NOMO-1 (cell line): ENCODE data around the gene CHEK2.
"Not testable (repeated sequence)": the region's sequence is repeated elsewhere in the genome, so short reads cannot be mapped to it uniquely, and the experiment has no call there.

Experiments
- DNase-seq, 2 experiments: peaks; one replicate each; lab custom pipeline; 2025; ENCODE audit not compliant: unreplicated experiment in 2 of 2; lab: John Stamatoyannopoulos, UW

The CHEK2 gene

DNA sequence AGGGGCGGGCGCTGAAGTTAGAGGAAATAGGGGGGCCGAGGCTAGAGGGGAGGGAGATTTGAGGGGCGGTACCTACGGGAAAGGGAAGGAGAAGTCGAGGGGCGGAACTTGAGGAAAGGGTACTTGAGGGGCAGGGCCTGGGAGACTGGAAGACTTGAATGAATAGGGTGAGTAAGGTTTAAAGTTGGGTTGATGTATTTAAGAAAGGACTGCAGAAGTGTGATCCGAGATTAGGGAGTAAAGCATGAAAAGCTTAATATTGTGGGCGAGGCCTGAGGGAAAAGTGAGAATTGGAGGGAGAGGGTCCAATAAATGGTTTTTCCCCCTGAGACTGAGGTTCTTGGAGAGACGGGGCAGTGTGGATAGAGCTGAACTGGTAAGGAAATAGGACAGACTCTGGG, 942 bp upstream of the CHEK2 start:
- DNase-seq: peak in 1 of 2 experiments; percentile 95

DNA sequence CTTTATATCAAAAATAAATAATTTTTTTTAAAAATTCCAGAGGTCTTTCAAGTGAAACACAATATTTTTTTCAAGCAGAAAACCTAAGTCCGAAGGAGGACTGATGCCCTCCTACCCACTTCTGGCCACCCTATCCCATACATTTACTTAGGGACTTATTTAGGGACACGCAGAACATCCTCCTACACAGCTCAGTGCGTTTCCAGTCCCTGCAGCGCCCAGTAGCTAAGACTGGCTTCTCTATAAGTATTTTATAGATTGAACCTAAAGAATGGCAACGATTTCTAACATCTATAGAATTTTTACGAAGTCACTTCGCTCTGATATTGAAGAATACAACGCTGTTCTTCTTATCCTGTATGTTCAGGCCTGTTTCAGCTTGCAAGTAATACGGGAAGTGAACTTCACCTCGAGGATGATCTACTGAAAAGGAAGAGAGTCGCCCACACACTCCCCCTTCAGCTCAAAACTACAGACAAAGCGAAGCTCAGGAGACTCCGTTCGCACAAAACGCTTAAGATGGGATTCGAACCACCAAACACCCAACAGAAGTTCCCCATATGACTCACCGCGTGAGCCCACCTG, 328 bp downstream of the CHEK2 start:
- no peak for DNase-seq

DNA sequence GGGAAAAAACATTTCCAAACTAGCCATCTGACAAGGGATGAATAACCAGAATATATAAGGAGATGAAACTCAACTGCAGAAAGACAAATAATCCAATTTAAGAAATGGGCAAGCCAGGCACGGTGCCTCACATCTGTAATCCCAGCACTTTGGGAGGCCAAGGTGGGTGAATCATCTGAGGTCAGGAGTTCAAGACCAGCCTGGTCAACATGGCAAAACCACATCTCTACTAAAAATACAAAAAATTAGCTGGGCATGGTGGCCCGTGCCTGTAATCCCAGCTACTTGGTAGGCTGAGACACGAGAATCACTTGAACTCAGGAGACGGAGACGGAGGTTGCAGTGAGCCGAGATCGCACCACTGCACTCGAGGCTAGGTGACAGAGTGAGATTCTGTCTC, 2.7 kb downstream of the CHEK2 start:
- not testable (repeated sequence) for DNase-seq

DNA sequence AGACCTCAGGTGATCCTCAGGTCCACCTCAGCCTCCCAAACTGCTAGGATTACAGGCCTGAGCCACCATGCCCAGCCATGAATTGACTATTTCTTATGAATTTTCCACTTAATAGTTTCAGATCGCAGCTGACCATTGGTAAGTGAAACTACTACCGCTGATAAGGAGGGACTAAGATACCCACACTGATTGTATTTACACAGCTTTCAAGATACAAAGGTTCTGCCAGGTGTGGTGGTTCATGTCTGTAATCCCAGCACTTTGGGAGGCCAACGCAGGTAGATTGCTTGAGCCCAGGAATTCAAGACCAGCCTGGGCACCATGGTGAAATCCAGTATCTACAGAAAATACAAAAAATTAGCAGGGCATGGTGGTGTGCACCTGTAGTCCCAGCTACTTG, 3.9 kb downstream of the CHEK2 start:
- no peak for DNase-seq

DNA sequence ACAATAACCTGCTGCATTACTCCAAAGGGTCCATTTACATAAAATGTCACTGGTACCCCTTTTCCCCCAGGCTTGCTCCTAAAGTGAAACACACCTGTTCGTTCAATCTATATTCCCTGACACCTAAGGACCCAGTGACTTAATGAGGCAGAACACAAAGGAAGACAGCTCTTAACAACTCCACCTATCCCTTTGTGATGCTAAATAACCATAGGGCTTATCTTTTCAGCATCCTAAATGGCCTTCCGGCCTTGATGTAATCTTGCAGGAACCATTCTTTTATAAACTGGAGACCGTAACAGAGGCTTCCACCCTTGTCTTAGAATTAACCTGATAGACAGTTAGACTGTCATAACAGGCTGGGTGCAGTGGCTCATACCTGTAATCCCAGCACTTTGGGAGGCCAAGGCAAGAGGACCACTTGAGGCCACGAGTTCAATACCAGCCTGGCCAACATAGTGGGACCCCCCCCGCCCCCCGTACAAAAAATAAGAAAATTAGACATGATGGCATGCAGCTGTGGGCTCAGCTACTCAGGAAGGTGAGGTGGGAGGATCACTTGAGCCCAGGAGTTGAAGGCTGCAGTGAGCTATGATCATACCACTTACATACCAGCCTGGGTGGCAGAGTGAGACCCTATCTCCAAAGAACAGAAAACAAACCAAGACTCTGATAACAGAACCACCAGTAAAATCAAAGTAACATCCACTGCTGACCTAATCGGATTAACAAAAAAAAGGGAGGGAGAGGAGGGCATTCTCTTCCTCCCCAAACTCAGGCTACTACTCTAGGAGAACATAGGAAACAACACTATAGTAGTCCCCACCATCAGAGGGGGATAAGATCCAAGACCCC, 5.1 kb downstream of the CHEK2 start:
- DNase-seq: no peak

DNA sequence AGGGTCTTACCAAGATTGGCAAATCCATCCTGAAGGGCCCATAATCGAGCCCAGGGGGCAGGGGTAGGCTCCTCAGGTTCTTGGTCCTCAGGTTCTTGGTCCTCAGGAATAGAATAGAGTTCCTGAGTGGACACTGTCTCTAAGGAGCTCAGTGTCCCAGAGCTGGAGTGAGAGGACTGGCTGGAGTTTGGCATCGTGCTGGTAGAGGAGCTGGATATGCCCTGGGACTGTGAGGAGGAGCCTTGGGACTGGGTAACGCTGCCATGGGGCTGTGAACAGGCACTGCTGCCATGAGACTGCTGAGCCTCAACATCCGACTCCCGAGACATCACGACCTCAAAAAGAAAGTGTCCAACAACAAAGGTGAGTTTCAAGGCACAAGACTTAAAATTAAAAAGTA, 7.2 kb downstream of the CHEK2 start:
- DNase-seq: no peak

DNA sequence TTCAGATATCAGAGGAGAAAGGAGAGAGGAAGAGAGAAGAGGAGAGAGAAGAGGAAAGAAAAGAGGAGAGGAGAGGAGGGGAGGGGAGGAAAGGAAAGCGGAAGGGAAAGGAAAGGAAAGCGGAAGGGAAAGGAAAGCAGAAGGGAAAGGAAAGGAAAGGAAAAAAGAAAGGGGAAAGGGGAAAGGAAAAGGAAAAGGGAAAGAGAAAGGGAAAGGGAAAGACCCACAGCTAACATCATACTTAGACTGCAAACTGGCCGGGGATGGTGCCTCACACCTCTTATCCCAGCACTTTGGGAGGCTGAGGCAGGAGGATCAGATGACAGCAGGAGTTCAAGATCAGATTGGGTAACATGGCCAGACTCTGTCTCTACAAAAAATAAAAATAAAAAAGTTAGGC, 11.4 kb downstream of the CHEK2 start:
- DNase-seq: no peak

DNA sequence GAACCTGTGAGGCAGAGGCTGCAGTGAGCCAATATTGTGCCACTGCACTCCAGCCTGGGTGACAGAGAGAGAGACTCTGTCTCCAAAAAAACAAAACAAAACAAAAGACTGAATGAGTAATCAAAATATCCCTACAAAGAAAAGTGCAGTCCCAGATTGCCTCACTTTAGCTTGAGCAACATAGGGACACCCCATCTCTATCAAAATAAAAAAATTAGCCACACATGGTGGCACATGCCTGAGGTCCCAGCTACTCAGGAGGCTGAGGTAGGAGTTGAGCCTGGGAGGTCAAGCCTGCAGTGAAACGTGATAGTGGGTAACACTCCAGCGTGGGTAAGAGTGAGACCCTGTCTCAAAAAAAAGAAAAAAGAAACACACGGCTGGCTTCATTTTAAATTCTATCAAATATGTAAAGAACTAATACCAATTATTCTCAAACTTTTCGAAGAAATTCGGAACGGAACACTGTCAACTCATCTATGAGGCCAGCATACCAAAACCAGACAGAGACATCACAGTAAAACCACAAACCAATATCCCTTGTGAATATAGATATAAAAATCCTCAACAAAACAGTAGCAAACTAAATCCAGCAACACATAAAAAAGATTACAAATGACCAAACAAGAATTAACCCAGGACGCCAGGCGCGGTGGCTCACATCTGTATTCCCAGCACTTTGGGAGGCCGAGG, 12.9 kb downstream of the CHEK2 start:
- no peak for DNase-seq

DNA sequence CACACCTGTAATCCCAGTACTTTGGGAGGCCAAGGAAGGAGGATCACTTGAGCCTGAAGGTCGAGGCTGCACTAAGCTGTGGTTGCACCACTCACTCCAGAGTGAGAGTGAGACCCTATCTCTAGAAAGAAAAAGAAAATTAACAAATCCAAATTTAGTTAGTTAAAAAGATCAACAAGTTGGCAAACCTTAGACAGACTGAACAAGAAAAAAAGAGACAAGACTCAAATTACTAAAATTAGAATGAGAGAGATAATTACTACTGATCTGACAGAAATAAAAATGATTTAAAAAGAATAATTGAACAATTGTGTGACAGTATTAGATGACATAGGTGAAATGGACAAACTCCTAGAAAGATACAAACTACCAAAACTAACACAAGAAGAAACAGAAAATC, 13.6 kb downstream of the CHEK2 start:
- no peak for DNase-seq

DNA sequence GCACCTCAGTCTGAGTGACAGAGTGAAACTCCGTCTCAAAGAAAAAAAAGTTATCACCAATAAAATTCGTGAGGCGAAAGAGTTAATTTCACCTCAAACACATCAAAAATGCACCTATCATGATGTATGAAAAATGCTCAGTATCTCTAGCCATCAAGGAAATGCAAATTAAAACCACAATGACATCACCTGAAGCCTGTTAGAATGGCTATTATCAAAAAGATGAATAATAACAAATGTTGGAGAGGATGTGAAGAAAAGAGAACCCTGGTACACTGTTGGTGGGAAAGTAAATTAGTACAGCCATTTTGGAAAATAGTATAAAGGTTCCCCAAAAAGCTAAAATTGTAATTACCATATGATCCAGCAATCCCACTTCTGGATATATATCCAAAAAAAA, 23.6 kb downstream of the CHEK2 start:
- no peak for DNase-seq

DNA sequence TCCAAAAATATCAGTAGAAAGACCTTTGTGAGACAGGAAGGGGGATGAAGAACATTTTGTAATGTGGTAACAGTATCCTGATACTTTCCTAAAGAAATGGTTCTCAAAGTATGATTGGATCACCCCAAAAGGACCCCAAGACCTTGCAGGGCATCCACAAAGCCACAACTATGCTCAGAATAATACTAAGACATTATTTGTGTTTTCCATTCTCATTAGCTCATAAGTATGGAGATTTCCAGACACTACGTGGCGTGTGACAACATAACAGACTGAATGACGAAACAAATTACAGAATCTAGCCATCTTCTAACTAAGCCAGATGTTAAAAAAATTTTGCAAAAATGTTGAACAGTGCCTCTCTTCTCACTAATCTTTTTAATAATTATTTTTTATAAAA, 24.9 kb downstream of the CHEK2 start:
- no peak for DNase-seq

DNA sequence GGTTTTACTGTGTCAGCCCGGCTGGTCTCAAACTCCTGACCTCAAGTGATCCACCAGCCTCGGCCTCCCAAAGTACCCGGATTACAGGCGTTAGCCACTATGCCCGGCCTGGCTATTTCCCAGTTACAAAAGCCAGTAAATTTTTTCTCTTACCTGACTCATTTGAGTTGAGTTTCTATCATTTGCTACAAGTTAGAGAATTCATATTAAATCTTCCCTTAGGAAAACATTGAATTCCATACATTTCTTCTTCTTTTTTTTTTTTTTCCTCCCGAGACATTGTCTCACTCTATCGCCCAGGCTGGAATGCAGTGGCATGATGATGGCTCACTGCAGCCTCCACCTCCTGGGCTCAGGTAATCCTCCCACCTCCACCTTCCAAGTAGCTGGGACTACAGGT, 26.0 kb downstream of the CHEK2 start:
- DNase-seq: no peak

DNA sequence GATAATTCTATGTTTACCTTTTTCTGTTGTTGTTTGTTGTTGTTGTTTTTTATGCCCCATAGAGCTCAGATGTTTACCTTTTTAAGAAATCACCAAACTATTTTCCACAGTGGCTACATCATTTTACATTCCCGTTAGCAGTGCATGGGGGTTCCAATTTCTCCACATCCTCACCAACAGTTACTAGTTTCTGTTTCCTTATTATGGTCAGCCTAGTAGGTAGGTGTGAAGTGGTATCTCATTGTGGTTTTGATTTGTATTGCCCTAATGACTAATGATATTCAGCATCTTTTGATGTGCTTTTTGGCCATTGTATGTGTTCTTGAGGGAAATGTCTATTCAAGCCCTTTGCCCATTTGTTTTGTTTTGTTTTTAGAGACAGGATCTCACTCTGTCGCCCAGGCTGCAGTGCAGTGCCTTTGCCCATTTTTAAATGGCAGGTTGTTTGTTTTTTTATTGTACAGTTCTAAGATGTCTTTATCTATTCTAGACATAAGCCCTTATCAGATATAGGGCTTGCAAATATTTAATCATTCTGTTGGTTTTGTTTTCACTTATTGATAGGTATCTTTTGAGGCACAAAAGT, 27.5 kb downstream of the CHEK2 start:
- DNase-seq: no peak

DNA sequence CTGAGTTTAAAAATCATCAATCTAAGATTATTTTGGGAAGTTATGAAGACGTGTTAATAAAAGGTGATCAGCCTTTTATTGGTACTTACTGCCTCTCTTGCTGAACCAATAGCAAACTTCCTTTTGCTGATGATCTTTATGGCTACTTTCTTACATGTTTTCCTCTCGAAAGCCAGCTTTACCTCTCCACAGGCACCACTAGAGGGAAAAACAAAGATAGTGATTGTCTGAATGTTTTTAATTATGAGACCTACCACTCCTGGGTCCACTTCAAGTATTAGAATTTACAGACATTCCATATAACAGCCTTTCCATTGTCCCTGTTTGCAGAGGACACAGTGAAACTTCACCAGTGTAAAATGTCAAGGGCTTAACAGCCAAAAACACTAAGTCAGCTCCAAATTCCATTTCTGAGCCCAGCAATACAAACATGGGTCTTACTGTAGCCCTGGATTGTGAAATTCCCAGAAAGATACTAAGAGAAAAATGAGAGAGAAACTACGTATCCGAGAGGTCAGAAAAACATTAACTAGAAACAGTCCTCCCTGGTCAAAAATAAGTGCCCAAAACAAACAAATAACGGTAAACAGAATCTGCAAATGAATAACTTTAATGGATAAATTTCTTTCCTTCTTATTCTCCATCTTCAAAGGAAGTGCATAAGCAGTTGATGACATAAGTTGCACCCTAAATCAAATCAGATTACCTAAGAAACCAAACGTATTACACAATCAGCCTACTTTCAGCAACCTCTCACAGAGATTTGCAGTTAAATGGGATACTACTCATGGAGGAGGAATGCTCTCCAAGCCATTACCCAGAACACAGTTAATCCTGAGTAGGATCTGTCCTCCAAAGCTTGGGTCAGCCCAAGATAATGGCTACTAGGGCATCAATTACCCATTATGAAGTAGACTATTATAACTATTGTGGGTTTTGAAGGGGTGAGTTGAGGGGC, 29.5 kb downstream of the CHEK2 start:
- DNase-seq: peak in 1 of 2 experiments; percentile 47

DNA sequence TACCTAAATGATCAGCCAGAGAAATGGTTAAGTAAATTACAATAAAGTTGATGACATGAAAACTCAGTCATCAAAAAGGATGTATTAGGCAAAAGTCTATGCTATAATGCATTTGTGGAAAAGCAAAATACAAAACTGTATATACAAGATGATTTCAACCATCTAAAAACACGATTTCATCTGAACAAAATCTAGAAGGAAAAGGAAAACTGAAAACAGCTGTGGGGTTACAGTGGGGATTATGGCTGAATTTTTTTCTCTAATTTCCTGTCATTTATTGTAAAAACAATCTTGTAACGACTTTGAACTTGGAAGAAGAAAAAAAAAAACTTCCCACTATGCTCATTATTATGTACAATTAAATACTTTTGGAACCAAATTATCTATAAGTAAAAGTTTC, 30.3 kb downstream of the CHEK2 start:
- DNase-seq: no peak

DNA sequence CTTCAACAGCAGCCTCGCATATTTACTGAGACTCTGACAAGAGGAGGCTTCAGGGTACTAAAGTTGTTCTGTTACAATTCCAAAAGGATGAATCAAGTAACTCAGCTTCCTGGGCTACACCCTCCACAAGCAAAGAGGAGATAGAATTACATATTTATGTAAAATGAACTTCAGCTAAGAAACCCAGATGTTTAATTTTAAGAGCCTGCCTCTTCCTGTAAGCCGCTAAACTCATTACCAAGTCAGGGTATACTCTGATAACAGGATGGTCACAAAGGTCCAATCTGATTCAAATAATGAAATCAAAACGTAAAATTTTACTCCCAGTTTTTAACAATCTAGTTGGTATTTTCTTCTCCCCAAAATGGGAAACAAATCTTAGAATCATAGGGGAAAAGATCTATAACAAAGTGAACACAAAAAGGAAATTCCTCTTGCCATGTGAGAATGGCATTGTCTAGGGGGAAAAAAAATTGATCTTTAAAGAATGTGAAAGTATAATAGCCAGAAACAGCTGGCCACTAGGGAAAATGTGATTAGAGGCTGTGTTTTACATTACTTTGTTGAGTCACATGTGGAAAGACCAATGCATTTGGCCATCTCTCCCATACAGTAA, 30.9 kb downstream of the CHEK2 start:
- no peak for DNase-seq

DNA sequence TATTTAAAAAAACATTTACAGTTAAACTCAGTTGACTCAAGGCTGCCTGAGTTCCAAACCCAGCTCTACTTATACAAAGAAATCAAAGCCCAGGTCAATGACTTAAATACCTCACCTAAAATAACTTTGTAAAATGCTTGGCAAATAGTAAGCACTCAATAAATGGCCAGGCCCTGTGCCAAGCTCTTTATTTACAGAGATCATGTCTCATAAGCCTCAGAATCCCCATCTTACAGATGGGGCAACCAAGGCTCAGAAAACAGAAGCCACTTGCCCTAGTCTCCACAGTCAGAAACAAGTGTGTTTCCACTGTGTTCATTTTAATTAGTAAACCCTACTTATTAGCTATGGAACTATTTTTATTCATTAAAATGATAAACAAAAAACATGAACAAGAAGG, 31.5 kb downstream of the CHEK2 start:
- DNase-seq: no peak

DNA sequence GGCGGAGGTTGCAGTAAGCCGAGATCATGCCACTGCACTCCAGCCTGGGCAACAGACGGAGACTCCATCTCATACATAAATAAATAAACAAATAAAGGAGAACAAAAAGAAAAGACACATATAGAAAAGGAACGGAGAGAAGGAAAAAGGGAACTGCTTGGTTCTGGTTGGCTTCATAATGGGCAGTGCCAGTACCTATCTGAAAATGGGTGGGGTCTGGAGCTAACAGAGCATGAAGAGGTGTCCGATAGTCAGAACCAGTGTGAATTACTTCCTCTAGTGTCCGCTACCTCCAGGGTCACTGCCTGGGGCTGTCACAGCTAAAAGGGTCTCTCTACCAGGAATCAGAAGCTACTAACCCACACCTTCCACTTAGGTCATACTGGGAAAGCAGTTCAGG, 34.8 kb downstream of the CHEK2 start:
- no peak for DNase-seq

DNA sequence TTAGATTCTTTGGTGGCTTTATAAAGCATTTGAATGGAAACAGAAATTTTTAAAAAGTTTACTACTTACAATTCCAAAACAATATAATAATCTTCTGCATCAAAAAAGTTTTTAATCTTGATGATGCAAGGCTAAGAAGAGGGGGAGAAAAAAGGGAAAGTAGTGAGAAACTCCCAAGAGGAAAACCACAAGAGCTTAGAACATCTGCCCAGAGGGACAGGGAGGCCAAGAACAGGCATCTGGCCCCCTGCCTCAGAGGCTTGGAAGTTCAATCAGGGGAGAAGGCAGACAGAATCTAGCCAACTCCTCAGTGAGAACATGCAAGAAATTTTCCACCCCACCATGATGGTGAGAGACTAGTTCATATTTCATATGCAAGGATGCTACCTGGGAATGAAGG, 38.2 kb downstream of the CHEK2 start:
- DNase-seq: no peak

DNA sequence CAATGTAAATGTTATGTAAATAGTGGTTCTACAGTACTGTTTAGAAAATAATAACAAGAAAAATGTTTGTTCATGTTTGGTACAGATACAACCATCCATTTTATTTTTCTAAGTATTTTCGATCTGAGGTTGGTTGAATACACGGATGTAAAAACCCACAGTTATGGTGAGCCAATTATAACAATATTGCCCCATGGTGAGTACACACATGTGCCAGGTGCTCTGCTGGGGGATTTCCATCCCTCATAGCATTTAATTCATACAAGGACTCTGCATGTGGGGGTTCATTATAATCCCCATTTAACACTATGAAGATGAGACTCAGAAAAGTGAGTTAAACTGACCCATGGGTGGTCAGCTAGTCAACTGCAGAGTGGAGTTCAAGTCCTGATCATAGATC, 38.7 kb downstream of the CHEK2 start:
- DNase-seq: no peak
